MV-4-11 (cell line): ENCODE measurements around the gene BAAT.
A peak's percentile ranks its signal among the peaks of the same experiment; 100 is the strongest.

Experiments
- DNase-seq: peaks from one replicate; lab custom pipeline; 2025; lab: John Stamatoyannopoulos, UW

BAAT gene

DNA sequence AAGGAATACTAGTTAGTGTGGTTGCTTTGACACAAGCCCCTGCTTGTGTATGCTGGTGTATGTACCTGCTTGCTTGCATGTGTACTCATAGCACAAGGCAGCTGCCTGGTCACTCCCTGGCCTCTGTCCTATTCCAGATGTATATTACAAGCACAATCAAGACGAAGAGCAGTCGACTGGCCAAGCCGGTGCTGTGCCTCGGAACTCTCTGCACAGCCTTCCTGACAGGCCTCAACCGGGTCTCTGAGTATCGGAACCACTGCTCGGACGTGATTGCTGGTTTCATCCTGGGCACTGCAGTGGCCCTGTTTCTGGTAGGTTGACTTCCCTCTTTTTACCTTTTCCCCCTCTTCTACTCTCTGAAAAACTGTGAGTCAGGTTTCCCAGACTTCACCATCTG lies 72.1 kb downstream of the BAAT start:
- no peak for DNase-seq

DNA sequence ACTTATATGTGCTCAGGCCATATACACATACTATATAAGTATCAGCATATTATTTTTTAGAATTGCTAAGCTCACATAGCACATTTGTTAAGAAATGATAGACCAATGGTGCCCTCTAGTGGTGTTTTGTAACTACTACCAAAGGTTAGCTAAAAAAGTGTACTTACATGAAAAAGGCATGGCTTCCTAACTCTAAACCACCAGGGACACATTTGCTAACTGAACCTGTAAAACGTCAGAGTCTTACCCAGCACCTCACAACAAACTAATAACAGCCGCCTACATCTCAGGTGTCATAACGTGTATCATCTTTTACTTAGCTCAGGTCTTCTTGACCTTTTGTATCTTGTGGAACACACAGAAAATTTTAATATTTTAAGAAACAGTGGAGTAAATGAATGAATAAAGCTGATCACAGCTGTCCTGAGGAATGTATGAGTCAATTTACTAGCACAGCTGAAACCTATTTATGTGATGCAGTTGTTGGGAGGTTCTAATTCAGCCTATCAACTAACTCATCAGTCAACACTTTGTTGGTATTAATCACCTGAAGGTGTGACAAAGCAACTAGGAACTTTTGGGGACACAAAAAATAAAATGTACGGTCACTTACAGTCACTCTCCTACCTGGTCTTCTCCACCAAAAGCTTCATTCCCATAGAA lies 72.9 kb downstream of the BAAT start:
- DNase-seq, result peak; percentile 69

DNA sequence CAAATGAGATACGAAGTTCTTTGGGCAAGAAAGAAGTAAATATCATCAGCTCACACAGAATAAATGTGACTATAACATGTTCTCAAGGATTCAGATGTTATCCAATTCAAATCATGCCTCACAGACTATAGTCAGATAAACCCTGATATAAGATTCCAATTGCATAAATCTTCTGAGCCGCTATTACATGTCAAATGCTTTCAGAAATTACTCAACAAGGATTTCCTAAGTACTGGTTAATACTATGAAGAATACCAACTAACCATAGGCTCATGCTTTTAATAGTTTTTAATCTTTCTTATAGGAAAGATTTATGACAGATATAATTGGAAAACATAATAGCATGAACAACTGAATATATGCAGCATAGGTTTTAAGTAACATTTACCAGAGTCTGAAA lies 73.6 kb downstream of the BAAT start:
- no peak for DNase-seq
